Measurements from ENCODE around the gene KRT75. TPM values are rescaled to one million over a fixed set of nuclear protein-coding genes. Genes with fewer than 3 reads are reported as not detected.

KRT75 gene
- total RNA-seq, 1 experiment from 2014 or later = not detected

GRCh38 chr12:52415870-52416750, 18.1 kb downstream of the KRT75 start:
- Histone ChIP-seq H2AFZ (ENCODE audit: low read depth, low read length, poor library complexity, severe bottlenecking) (no peak overlapping the region), H3K79me2 (ENCODE audit: insufficient read depth, low read length) (no peaks in the 10 kb centered on the region), H3K27me3 (ENCODE audit: insufficient read depth, low read length) (no peaks in the 10 kb centered on the region), H3K4me1 (ENCODE audit: control insufficient read depth in 1 of 2, insufficient read depth in 2 of 2, low read length in 2 of 2) (peaks cover 0 to 18% of the 10 kb centered on the region in 2 experiments; a peak in 1 of 4 replicates), H3K27ac (ENCODE audit: low read depth, low read length) (no peak overlapping the region), H3K4me3 (replicated peaks in 1 of 2; ENCODE audit: low read depth in 1 of 2, low read length in 2 of 2) (no peak overlapping the region), H3K9me2 (ENCODE audit: insufficient read depth) (no peaks in the 10 kb centered on the region), H3K9me3 (ENCODE audit: control insufficient read depth in 1 of 2, insufficient read depth in 1 of 2, low read depth in 1 of 2, low read length in 2 of 2) (no peaks in the 10 kb centered on the region), H3K9ac (ENCODE audit: low read length) (no peak overlapping the region), H3K36me3 (ENCODE audit: control insufficient read depth in 1 of 2, insufficient read depth in 2 of 2, low read length in 2 of 2) (no peaks in the 10 kb centered on the region), H3K4me2 (ENCODE audit: low read length) (no peak overlapping the region), H4K20me1 (ENCODE audit: insufficient read depth) (no peaks in the 10 kb centered on the region)
- CTCF ChIA-PET = interaction anchor here (0.9 kb wide), 1 partner anchor 20 kb away, joined by 5 read pairs; no protein-coding TSS in a partner anchor
- TF ChIP-seq SRF (IDR thresholded peaks at IDR 0.05; ENCODE audit: low read depth) (peak; percentile 27; the same call in 1 of the 2 replicates), ELF1 (IDR thresholded peaks at IDR 0.05; ENCODE audit: borderline replicate concordance, low read depth) (no peak), CEBPB (IDR thresholded peaks at IDR 0.05; ENCODE audit: low read depth) (peak; percentile 24; the same call in 1 of the 2 replicates)
- DNase-seq (ENCODE audit: low read depth, low spot score) (no peak), ATAC-seq (no peak)
- POLR2A ChIA-PET = no interaction called here
- BruUV-seq (replicated peaks) = no TSS peak
- RAD21 ChIA-PET (ENCODE audit: low non-redundant PET in 1 of 2, low total read pairs in 2 of 2, uncharacterized antibody in 2 of 2, unreplicated experiment in 2 of 2) = no interaction called here
- intact Hi-C loops (cut with micrococcal nuclease) = no loop called here

- intact Hi-C loops (cut with micrococcal nuclease) = no loop called here
- Histone ChIP-seq H3K4me3 (replicated peaks in 1 of 2; ENCODE audit: low read depth in 1 of 2, low read length in 2 of 2) (no peak overlapping the region), H3K4me2 (ENCODE audit: low read length) (no peak overlapping the region), H2AFZ (ENCODE audit: low read depth, low read length, poor library complexity, severe bottlenecking) (no peak overlapping the region), H3K4me1 (ENCODE audit: control insufficient read depth in 1 of 2, insufficient read depth in 2 of 2, low read length in 2 of 2) (peaks cover 0 to 18% of the 10 kb centered on the region in 2 experiments; a peak in 1 of 4 replicates), H3K27me3 (ENCODE audit: insufficient read depth, low read length) (no peaks in the 10 kb centered on the region), H3K9ac (ENCODE audit: low read length) (no peak overlapping the region), H3K9me3 (ENCODE audit: control insufficient read depth in 1 of 2, insufficient read depth in 1 of 2, low read depth in 1 of 2, low read length in 2 of 2) (no peaks in the 10 kb centered on the region), H3K79me2 (ENCODE audit: insufficient read depth, low read length) (no peaks in the 10 kb centered on the region), H3K27ac (ENCODE audit: low read depth, low read length) (no peak overlapping the region), H4K20me1 (ENCODE audit: insufficient read depth) (no peaks in the 10 kb centered on the region), H3K36me3 (ENCODE audit: control insufficient read depth in 1 of 2, insufficient read depth in 2 of 2, low read length in 2 of 2) (no peaks in the 10 kb centered on the region), H3K9me2 (ENCODE audit: insufficient read depth) (no peaks in the 10 kb centered on the region)
- CTCF ChIA-PET = no interaction called here
- POLR2A ChIA-PET = no interaction called here
- RAD21 ChIA-PET (ENCODE audit: low non-redundant PET in 1 of 2, low total read pairs in 2 of 2, uncharacterized antibody in 2 of 2, unreplicated experiment in 2 of 2) = no interaction called here
- ATAC-seq = no peak
- no peak for DNase-seq (ENCODE audit: low read depth, low spot score)
- no TSS peak for BruUV-seq (replicated peaks)
- TF ChIP-seq EZH2phosphoT487 (IDR thresholded peaks at IDR 0.05; ENCODE audit: borderline replicate concordance) (no peak), ELF1 (IDR thresholded peaks at IDR 0.05; ENCODE audit: borderline replicate concordance, low read depth) (no peak), JUND (IDR thresholded peaks at IDR 0.05) (no peak), SIN3A (IDR thresholded peaks at IDR 0.05; ENCODE audit: low read depth) (no peak), SRF (IDR thresholded peaks at IDR 0.05; ENCODE audit: low read depth) (no peak), REST (IDR thresholded peaks at IDR 0.05; ENCODE audit: low read depth) (no peak), POLR2AphosphoS5 (IDR thresholded peaks at IDR 0.05; ENCODE audit: low read depth, low read length) (no peak), ZFX (IDR thresholded peaks at IDR 0.05) (no peak), SP1 (IDR thresholded peaks at IDR 0.05; ENCODE audit: low read depth) (no peak), ZNF274 (IDR thresholded peaks at IDR 0.05; ENCODE audit: low read depth, low read length) (no peak), RAD21 (IDR thresholded peaks at IDR 0.05; ENCODE audit: low read depth) (no peak), TCF7L2 (IDR thresholded peaks at IDR 0.05; ENCODE audit: borderline replicate concordance, extremely low read depth, insufficient read depth, insufficient read length) (no peak), MAX (IDR thresholded peaks at IDR 0.05) (no peak), EZH2 (IDR thresholded peaks at IDR 0.05) (no peak), EGR1 (IDR thresholded peaks at IDR 0.05; ENCODE audit: low read depth) (no peak)
Measured at GRCh38 chr12:52414936-52415335, 19.2 kb downstream of the KRT75 start.
